Measurements from ENCODE around the gene AP3B1. TPM values are rescaled to one million over a fixed set of nuclear protein-coding genes. Genes with fewer than 3 reads are reported as not detected.

The AP3B1 gene
- total RNA-seq, 1 experiment from 2014 or later, result 50.3 TPM

GRCh38 chr5:78221964-78222451 is 72.5 kb downstream of the AP3B1 start:
- peak; percentile 25 for DNase-seq (ENCODE audit: low spot score)
- H3K27me3 Mint-ChIP-seq (ENCODE audit: low read depth), result no peaks in the 10 kb centered on the region
- H3K4me1 Mint-ChIP-seq, result peaks cover 9% of the 10 kb centered on the region
- H3K36me3 Mint-ChIP-seq, result peaks cover 11% of the 10 kb centered on the region
- ATAC-seq, result peak; percentile 92
- POLR2A ChIA-PET, result no interaction called here
- H3K27ac Mint-ChIP-seq, result peak overlapping the region; percentile 70
- peaks cover 5% of the 10 kb centered on the region; the same call in 1 of the 2 replicates for H3K9me3 Mint-ChIP-seq
- no peak for TF ChIP-seq CBFB (CRISPR knock-in tag; IDR thresholded peaks at IDR 0.05; ENCODE audit: low read depth)
- TF ChIP-seq ZNF121 (CRISPR knock-in tag; IDR thresholded peaks at IDR 0.05), result no peak
- TF ChIP-seq ZNF219 (CRISPR knock-in tag; IDR thresholded peaks at IDR 0.05; ENCODE audit: borderline replicate concordance), result no peak
- TF ChIP-seq SP1 (CRISPR knock-in tag; conservative IDR thresholded peaks at IDR 0.05), result no peak
- TF ChIP-seq AR (CRISPR knock-in tag; IDR thresholded peaks at IDR 0.05), result no peak
- no peak for TF ChIP-seq JAZF1 (CRISPR knock-in tag; IDR thresholded peaks at IDR 0.05)
- no peak for TF ChIP-seq ZNF671 (CRISPR knock-in tag; IDR thresholded peaks at IDR 0.05)
- no peak overlapping the region for H3K4me3 Mint-ChIP-seq
- CTCF ChIA-PET, result interaction anchor here (1.0 to 1.4 kb wide), 3 partner anchors 47 to 73 kb away, joined by 3 to 7 read pairs (median 6); partner anchors contain the start of gene AP3B1

- no peak overlapping the region for H3K4me3 Mint-ChIP-seq
- peaks cover 11% of the 10 kb centered on the region for H3K36me3 Mint-ChIP-seq
- ATAC-seq, result no peak
- H3K9me3 Mint-ChIP-seq, result peaks cover 5% of the 10 kb centered on the region; the same call in 1 of the 2 replicates
- DNase-seq (ENCODE audit: low spot score), result no peak
- no peak overlapping the region for H3K27ac Mint-ChIP-seq
- POLR2A ChIA-PET, result no interaction called here
- H3K27me3 Mint-ChIP-seq (ENCODE audit: low read depth), result no peaks in the 10 kb centered on the region
- no peak for TF ChIP-seq NR3C1 (CRISPR knock-in tag; conservative IDR thresholded peaks at IDR 0.05; ENCODE audit: low read depth)
- CTCF ChIA-PET, result interaction anchor here (1.2 to 1.4 kb wide), 2 partner anchors 67 to 73 kb away, joined by 3 to 6 read pairs; partner anchors contain the start of gene AP3B1
- peaks cover 9% of the 10 kb centered on the region for H3K4me1 Mint-ChIP-seq
Observed at GRCh38 chr5:78221467-78221866, 73.0 kb downstream of the AP3B1 start.

- CTCF ChIA-PET, result no interaction called here
- H3K27me3 Mint-ChIP-seq (ENCODE audit: low read depth), result no peaks in the 10 kb centered on the region
- TF ChIP-seq ATF3 (CRISPR knock-in tag; conservative IDR thresholded peaks at IDR 0.05), result no peak
Observed at GRCh38 chr5:78215972-78216371, 78.5 kb downstream of the AP3B1 start.

GRCh38 chr5:78215565-78215964 is 78.9 kb downstream of the AP3B1 start:
- ChIA-PET POLR2A (no interaction called here), CTCF (no interaction called here)
- ATAC-seq, result no peak
- Mint-ChIP-seq H3K27me3 (ENCODE audit: low read depth) (no peaks in the 10 kb centered on the region), H3K36me3 (no peaks in the 10 kb centered on the region; the same call in 1 of the 2 replicates), H3K4me3 (no peak overlapping the region), H3K4me1 (peaks cover 8% of the 10 kb centered on the region), H3K27ac (no peak overlapping the region), H3K9me3 (no peaks in the 10 kb centered on the region)
- no peak for TF ChIP-seq HMGXB4 (CRISPR knock-in tag; IDR thresholded peaks at IDR 0.05)
- no peak for TF ChIP-seq PRRX2 (CRISPR knock-in tag; IDR thresholded peaks at IDR 0.05)
- TF ChIP-seq ATF1 (CRISPR knock-in tag; IDR thresholded peaks at IDR 0.05), result no peak
- TF ChIP-seq EMX1 (CRISPR knock-in tag; IDR thresholded peaks at IDR 0.05), result no peak
- no peak for TF ChIP-seq FOXK1 (CRISPR knock-in tag; IDR thresholded peaks at IDR 0.05)
- TF ChIP-seq NR2C2 (CRISPR knock-in tag; IDR thresholded peaks at IDR 0.05), result no peak
- TF ChIP-seq NR1H2 (CRISPR knock-in tag; IDR thresholded peaks at IDR 0.05), result no peak
- no peak for TF ChIP-seq FOXJ3 (CRISPR knock-in tag; IDR thresholded peaks at IDR 0.05; ENCODE audit: borderline replicate concordance)
- no peak for TF ChIP-seq TEAD1 (CRISPR knock-in tag; IDR thresholded peaks at IDR 0.05)
- TF ChIP-seq PREB (CRISPR knock-in tag; IDR thresholded peaks at IDR 0.05; ENCODE audit: borderline replicate concordance), result no peak
- no peak for TF ChIP-seq IRF2 (CRISPR knock-in tag; IDR thresholded peaks at IDR 0.05; ENCODE audit: borderline replicate concordance, low read depth)
- TF ChIP-seq RELA (CRISPR knock-in tag; IDR thresholded peaks at IDR 0.05; ENCODE audit: borderline replicate concordance), result no peak
- no peak for DNase-seq (ENCODE audit: low spot score)

More at GRCh38 chr5:78215972-78216371, 78.5 kb downstream of the AP3B1 start:
- no peaks in the 10 kb centered on the region for H3K9me3 Mint-ChIP-seq
- peaks cover under 1% of the 10 kb centered on the region for H3K36me3 Mint-ChIP-seq
- H3K27ac Mint-ChIP-seq, result no peak overlapping the region
- DNase-seq (ENCODE audit: low spot score) (no peak), ATAC-seq (no peak)
- peaks cover 6% of the 10 kb centered on the region for H3K4me1 Mint-ChIP-seq
- H3K4me3 Mint-ChIP-seq, result no peak overlapping the region
- POLR2A ChIA-PET, result no interaction called here
